Measurements from ENCODE around the gene OR2G6. TPM values are rescaled to one million over a fixed set of nuclear protein-coding genes. Genes with fewer than 3 reads are reported as not detected.
"Not testable (repeated sequence)": the region's sequence is repeated elsewhere in the genome, so short reads cannot be mapped to it uniquely, and the experiment has no call there.

The OR2G6 gene
- total and polyA plus RNA-seq, 9 of the 15 experiments (the other 6 are each of a cell fraction or from before 2014, with no cell fraction given): not detected

DNA sequence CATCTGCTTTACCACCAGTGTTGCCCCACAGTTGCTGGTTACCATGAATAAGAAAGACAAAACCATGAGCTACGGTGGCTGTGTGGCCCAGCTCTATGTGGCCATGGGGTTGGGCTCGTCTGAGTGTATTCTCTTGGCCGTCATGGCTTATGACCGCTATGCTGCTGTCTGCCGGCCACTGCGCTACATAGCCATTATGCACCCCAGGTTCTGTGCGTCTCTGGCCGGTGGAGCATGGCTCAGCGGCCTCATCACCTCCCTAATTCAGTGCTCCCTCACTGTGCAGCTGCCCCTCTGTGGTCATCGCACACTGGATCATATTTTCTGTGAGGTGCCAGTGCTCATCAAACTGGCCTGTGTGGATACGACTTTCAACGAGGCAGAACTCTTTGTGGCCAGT lies 14.0 kb downstream of the OR2G6 start (continued):
- TF ChIP-seq, protein P1, sequence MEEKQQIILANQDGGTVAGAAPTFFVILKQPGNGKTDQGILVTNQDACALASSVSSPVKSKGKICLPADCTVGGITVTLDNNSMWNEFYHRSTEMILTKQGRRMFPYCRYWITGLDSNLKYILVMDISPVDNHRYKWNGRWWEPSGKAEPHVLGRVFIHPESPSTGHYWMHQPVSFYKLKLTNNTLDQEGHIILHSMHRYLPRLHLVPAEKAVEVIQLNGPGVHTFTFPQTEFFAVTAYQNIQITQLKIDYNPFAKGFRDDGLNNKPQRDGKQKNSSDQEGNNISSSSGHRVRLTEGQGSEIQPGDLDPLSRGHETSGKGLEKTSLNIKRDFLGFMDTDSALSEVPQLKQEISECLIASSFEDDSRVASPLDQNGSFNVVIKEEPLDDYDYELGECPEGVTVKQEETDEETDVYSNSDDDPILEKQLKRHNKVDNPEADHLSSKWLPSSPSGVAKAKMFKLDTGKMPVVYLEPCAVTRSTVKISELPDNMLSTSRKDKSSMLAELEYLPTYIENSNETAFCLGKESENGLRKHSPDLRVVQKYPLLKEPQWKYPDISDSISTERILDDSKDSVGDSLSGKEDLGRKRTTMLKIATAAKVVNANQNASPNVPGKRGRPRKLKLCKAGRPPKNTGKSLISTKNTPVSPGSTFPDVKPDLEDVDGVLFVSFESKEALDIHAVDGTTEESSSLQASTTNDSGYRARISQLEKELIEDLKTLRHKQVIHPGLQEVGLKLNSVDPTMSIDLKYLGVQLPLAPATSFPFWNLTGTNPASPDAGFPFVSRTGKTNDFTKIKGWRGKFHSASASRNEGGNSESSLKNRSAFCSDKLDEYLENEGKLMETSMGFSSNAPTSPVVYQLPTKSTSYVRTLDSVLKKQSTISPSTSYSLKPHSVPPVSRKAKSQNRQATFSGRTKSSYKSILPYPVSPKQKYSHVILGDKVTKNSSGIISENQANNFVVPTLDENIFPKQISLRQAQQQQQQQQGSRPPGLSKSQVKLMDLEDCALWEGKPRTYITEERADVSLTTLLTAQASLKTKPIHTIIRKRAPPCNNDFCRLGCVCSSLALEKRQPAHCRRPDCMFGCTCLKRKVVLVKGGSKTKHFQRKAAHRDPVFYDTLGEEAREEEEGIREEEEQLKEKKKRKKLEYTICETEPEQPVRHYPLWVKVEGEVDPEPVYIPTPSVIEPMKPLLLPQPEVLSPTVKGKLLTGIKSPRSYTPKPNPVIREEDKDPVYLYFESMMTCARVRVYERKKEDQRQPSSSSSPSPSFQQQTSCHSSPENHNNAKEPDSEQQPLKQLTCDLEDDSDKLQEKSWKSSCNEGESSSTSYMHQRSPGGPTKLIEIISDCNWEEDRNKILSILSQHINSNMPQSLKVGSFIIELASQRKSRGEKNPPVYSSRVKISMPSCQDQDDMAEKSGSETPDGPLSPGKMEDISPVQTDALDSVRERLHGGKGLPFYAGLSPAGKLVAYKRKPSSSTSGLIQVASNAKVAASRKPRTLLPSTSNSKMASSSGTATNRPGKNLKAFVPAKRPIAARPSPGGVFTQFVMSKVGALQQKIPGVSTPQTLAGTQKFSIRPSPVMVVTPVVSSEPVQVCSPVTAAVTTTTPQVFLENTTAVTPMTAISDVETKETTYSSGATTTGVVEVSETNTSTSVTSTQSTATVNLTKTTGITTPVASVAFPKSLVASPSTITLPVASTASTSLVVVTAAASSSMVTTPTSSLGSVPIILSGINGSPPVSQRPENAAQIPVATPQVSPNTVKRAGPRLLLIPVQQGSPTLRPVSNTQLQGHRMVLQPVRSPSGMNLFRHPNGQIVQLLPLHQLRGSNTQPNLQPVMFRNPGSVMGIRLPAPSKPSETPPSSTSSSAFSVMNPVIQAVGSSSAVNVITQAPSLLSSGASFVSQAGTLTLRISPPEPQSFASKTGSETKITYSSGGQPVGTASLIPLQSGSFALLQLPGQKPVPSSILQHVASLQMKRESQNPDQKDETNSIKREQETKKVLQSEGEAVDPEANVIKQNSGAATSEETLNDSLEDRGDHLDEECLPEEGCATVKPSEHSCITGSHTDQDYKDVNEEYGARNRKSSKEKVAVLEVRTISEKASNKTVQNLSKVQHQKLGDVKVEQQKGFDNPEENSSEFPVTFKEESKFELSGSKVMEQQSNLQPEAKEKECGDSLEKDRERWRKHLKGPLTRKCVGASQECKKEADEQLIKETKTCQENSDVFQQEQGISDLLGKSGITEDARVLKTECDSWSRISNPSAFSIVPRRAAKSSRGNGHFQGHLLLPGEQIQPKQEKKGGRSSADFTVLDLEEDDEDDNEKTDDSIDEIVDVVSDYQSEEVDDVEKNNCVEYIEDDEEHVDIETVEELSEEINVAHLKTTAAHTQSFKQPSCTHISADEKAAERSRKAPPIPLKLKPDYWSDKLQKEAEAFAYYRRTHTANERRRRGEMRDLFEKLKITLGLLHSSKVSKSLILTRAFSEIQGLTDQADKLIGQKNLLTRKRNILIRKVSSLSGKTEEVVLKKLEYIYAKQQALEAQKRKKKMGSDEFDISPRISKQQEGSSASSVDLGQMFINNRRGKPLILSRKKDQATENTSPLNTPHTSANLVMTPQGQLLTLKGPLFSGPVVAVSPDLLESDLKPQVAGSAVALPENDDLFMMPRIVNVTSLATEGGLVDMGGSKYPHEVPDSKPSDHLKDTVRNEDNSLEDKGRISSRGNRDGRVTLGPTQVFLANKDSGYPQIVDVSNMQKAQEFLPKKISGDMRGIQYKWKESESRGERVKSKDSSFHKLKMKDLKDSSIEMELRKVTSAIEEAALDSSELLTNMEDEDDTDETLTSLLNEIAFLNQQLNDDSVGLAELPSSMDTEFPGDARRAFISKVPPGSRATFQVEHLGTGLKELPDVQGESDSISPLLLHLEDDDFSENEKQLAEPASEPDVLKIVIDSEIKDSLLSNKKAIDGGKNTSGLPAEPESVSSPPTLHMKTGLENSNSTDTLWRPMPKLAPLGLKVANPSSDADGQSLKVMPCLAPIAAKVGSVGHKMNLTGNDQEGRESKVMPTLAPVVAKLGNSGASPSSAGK (IDR thresholded peaks at IDR 0.05): no peak
- TF ChIP-seq ETV6 (IDR thresholded peaks at IDR 0.05; ENCODE audit: borderline replicate concordance in 1 of 2, low read depth in 2 of 2, low read length in 1 of 2) (no peak), ETV6 (CRISPR knock-in tag; IDR thresholded peaks at IDR 0.05; ENCODE audit: borderline replicate concordance) (no peak)

- DNase-seq (ENCODE audit: extremely low read depth in 1 of 4, low spot score in 3 of 4); H3K4me3 ChIP-seq; FAIRE-seq; H3K27ac ChIP-seq (ENCODE audit: extremely low read depth, low read depth, low read length); H3K27me3 ChIP-seq (ENCODE audit: control insufficient read depth in 2 of 2, insufficient read depth in 2 of 2, low read length in 2 of 2); intact Hi-C loops (cut with micrococcal nuclease); H3K79me2 ChIP-seq (ENCODE audit: control insufficient read depth, insufficient read depth, low read length); H3K36me3 ChIP-seq (ENCODE audit: control insufficient read depth, insufficient read depth, low read length); H3K4me1 ChIP-seq (replicated peaks in 1 of 2; ENCODE audit: control insufficient read depth in 2 of 2, insufficient read depth in 2 of 2, low read length in 2 of 2); H2AFZ ChIP-seq (ENCODE audit: low read depth, low read length); BruUV-seq (replicated peaks); CTCF ChIA-PET (ENCODE audit: low intra/inter-chr PET ratio); in situ Hi-C loops (cut with MboI); H3K9me1 ChIP-seq (ENCODE audit: control insufficient read depth, insufficient read depth, low read length); H3K9me3 ChIP-seq (replicated peaks; ENCODE audit: control insufficient read depth, insufficient read depth, low read depth, low read length); POLR2A ChIA-PET; H3K4me2 ChIP-seq (ENCODE audit: insufficient read depth, low read length); H3K9ac ChIP-seq (ENCODE audit: insufficient read depth in 1 of 2, low read depth in 2 of 2, low read length in 2 of 2); ATAC-seq; H4K20me1 ChIP-seq (replicated peaks; ENCODE audit: control insufficient read depth, insufficient read depth, low read length): not testable (repeated sequence)
Observed at GRCh38 chr1:248537449-248537848, 29.6 kb downstream of the OR2G6 start.

- H3K27ac ChIP-seq (ENCODE audit: extremely low read depth, low read depth, low read length); H3K36me3 ChIP-seq (ENCODE audit: control insufficient read depth, insufficient read depth, low read length); H4K20me1 ChIP-seq (replicated peaks; ENCODE audit: control insufficient read depth, insufficient read depth, low read length); DNase-seq (ENCODE audit: extremely low read depth in 1 of 4, low spot score in 3 of 4); ATAC-seq; H3K4me3 ChIP-seq; H3K4me2 ChIP-seq (ENCODE audit: insufficient read depth, low read length); POLR2A ChIA-PET; H3K9ac ChIP-seq (ENCODE audit: insufficient read depth in 1 of 2, low read depth in 2 of 2, low read length in 2 of 2); H3K79me2 ChIP-seq (ENCODE audit: control insufficient read depth, insufficient read depth, low read length); intact Hi-C loops (cut with micrococcal nuclease); H3K9me1 ChIP-seq (ENCODE audit: control insufficient read depth, insufficient read depth, low read length); H3K9me3 ChIP-seq (replicated peaks; ENCODE audit: control insufficient read depth, insufficient read depth, low read depth, low read length); H3K27me3 ChIP-seq (ENCODE audit: control insufficient read depth in 2 of 2, insufficient read depth in 2 of 2, low read length in 2 of 2); H2AFZ ChIP-seq (ENCODE audit: low read depth, low read length); BruUV-seq (replicated peaks); FAIRE-seq; CTCF ChIA-PET (ENCODE audit: low intra/inter-chr PET ratio); H3K4me1 ChIP-seq (replicated peaks in 1 of 2; ENCODE audit: control insufficient read depth in 2 of 2, insufficient read depth in 2 of 2, low read length in 2 of 2): not testable (repeated sequence)
- in situ Hi-C loops (cut with MboI): loop anchor here (5.0 kb wide), 1 partner anchor 45 kb away; no protein-coding TSS in a partner anchor
- no CpG with 5 or more reads among the region's 2 CpGs for WGBS (ENCODE audit: insufficient coverage, low coverage, missing lambda C conversion rate)
Observed at GRCh38 chr1:248547383-248547782, 39.5 kb downstream of the OR2G6 start.

All from K562 (cell line).